SU-DHL-6 (cell line): Measurements from ENCODE around the gene SH3GL2.

Experiments
- CTCF ChIP-seq: fragments of 200-600 bp; sonication (generic); IDR thresholded peaks from one replicate; pipeline ENCODE4 v1.5.1; 2017; ENCODE audit warnings: antibody characterized with exemption, mild to moderate bottlenecking, low read length, moderate library complexity; ENCODE audit not compliant: insufficient read depth, poor library complexity, severe bottlenecking
- EZH2phosphoT487 ChIP-seq: fragments of 200-600 bp; sonication (generic), shearing (Covaris generic); conservative IDR thresholded peaks from 2 replicates; pipeline ENCODE4 v1.6.1; 2018; ENCODE audit warnings: mild to moderate bottlenecking, antibody characterized with exemption, low read length, moderate library complexity, mixed read lengths

GRCh38 chr9:17829064-17829463 lies 250.2 kb downstream of the SH3GL2 start:
- TF ChIP-seq CTCF (no peak), EZH2phosphoT487 (no peak)
